Measurements from ENCODE around the gene SYNC.

DNA sequence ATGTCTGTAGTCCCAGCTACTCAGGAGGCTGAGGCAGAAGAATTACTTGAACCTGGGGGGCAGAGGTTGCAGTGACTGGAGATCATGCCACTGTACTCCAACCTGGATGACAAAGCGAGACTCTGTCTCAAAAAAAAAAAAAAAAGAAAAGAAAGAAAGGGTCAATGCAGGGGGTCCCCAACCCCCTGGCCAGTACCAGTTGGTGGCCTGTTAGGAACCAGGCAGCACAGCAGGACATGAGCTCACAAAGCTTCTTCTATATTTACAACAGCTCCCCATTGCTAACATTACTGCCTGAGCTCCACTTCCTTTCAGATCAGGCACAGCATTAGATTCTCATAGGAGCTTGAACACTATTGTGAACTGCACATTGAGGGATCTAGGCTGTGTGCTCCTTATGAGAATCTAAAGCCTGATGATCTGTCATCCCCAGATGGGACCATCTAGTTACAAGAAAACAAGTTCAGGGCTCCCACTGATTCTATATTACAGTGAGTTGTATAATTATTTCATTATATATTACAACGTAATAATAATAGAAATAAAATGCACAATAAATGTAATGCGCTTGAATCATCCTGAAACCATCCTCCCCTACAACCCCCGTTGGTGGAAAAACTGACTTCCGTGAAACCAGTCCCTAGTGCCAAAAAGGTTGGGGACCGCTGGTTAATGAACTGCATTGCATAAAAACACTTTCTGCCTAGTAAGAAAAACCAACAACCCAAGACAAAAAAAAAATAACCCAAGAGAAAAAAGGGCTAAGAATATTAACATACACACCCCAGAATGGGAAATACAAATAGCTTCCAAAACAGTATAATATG lies 55.0 kb downstream of the SYNC start:
- TF ChIP-seq, protein P1, sequence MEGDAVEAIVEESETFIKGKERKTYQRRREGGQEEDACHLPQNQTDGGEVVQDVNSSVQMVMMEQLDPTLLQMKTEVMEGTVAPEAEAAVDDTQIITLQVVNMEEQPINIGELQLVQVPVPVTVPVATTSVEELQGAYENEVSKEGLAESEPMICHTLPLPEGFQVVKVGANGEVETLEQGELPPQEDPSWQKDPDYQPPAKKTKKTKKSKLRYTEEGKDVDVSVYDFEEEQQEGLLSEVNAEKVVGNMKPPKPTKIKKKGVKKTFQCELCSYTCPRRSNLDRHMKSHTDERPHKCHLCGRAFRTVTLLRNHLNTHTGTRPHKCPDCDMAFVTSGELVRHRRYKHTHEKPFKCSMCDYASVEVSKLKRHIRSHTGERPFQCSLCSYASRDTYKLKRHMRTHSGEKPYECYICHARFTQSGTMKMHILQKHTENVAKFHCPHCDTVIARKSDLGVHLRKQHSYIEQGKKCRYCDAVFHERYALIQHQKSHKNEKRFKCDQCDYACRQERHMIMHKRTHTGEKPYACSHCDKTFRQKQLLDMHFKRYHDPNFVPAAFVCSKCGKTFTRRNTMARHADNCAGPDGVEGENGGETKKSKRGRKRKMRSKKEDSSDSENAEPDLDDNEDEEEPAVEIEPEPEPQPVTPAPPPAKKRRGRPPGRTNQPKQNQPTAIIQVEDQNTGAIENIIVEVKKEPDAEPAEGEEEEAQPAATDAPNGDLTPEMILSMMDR (IDR thresholded peaks at IDR 0.05), result no peak
- TF ChIP-seq POLR2A (IDR thresholded peaks at IDR 0.05), result no peak
- TF ChIP-seq EP300 (IDR thresholded peaks at IDR 0.05), result no peak
